Activated T-helper 1 cell treated with anti-CD3 and anti-CD28 coated beads, Interleukin-2, amount 50 U/mL, for 16 hours (primary cell): ENCODE results near the gene DUS3L.

ENCODE experiments used
- DNase-seq, 2 donors: peaks; one replicate each; pipeline ENCODE4 v3.0.0-alpha.2; 2020; ENCODE audit warnings: low read depth in 1 of 2, low spot score in 1 of 2

DUS3L gene

GRCh38 chr19:5790559-5791520 lies at the start of gene DUS3L:
Gene DUS3L (minus strand): TSS chr19:5791163. CDS start chr19:5791141, 22 bp downstream.
- DNase-seq: peak; percentile 88 to 92

- DNase-seq: no peak
Observed at GRCh38 chr19:5839065-5840017, 48.4 kb upstream of the DUS3L start, which contains the start of gene FUT6. Gene FUT6 (minus strand): TSS chr19:5839702. CDS start chr19:5832567, 7,135 bp downstream.

- DNase-seq: no peak
Observed at GRCh38 chr19:5838353-5839064, 47.5 kb upstream of the DUS3L start.

GRCh38 chr19:5837761-5838352 lies 46.9 kb upstream of the DUS3L start:
- no peak for DNase-seq

- DNase-seq: no peak
Observed at GRCh38 chr19:5832527-5833216, 41.7 kb upstream of the DUS3L start.

GRCh38 chr19:5832061-5832460 lies 41.1 kb upstream of the DUS3L start:
- no peak for DNase-seq

- no peak for DNase-seq
Observed at GRCh38 chr19:5831159-5831558, 40.2 kb upstream of the DUS3L start.

- no peak for DNase-seq
Observed at GRCh38 chr19:5829567-5830310, 38.8 kb upstream of the DUS3L start.

- DNase-seq: no peak
Observed at GRCh38 chr19:5828661-5829566, 38.0 kb upstream of the DUS3L start.

- DNase-seq: peak; percentile 71 to 98
Observed at GRCh38 chr19:5827891-5828660, 37.1 kb upstream of the DUS3L start.

GRCh38 chr19:5827342-5827890 lies 36.5 kb upstream of the DUS3L start:
- DNase-seq: no peak

GRCh38 chr19:5826531-5827341 lies 35.8 kb upstream of the DUS3L start:
- DNase-seq: no peak

- no peak for DNase-seq
Observed at GRCh38 chr19:5825178-5825577, 34.2 kb upstream of the DUS3L start.

- no peak for DNase-seq
Observed at GRCh38 chr19:5824751-5825150, 33.8 kb upstream of the DUS3L start.

- no peak for DNase-seq
Observed at GRCh38 chr19:5823579-5824281, 32.8 kb upstream of the DUS3L start.
